Mucosa of descending colon (tissue), 3 donors: ENCODE measurements around the gene NDUFB6. TPM values are rescaled to one million over a fixed set of nuclear protein-coding genes. Genes with fewer than 3 reads are reported as not detected.
A peak's percentile ranks its signal among the peaks of the same experiment; 100 is the strongest.
"Not testable (repeated sequence)": the region's sequence is repeated elsewhere in the genome, so short reads cannot be mapped to it uniquely, and the experiment has no call there.

ENCODE experiments used
- ATAC-seq: fragments of 200-7000 bp; cut with Tn5 transposase; one replicate; pipeline ENCODE4 v1.9.1; 2020; ENCODE audit warnings: mild to moderate bottlenecking, moderate library complexity
- DNase-seq, 3 donors: peaks; one replicate each; pipeline ENCODE4 v3.0.0-alpha.2; 2020
- H3K36me3 ChIP-seq: fragments of 200-600 bp; one replicate; pipeline ENCODE4 v1.8.0; 2021; ENCODE audit warnings: low read depth, mild to moderate bottlenecking
- H3K4me1 ChIP-seq: fragments of 200-600 bp; one replicate; pipeline ENCODE4 v1.8.0; 2021; ENCODE audit warnings: low read depth, mild to moderate bottlenecking
- H3K4me3 ChIP-seq: fragments of 200-600 bp; one replicate; pipeline ENCODE4 v1.8.0; 2021; ENCODE audit warnings: mild to moderate bottlenecking
- H3K9me3 ChIP-seq: fragments of 200-600 bp; one replicate; pipeline ENCODE4 v1.8.0; 2021; ENCODE audit warnings: mild to moderate bottlenecking
- CTCF ChIP-seq: fragments of 200-600 bp; IDR thresholded peaks from one replicate; pipeline ENCODE4 v1.8.0; 2022; ENCODE audit warnings: antibody characterized with exemption, mild to moderate bottlenecking
- intact Hi-C, 2 donors: fragments of 100-400 bp; cut with DNase I in 1 of 2; cut with micrococcal nuclease in 1 of 2; formaldehyde crosslinking; loops; one replicate each; pipeline versions ENCODE4 v1.11.0 to v1.11.1; 2022; cut with DNase I, micrococcal nuclease
- total RNA-seq, 3 donors: library from RNA; stranded (reverse); fragmentation: NEBNext Ultra II Directional in 2 of 3; extraction: Animal tissue kit (Norgen Biotek cat#: 25700) in 2 of 3; gene quantifications; one replicate each; pipeline versions ENCODE4 v1.2.1 to v1.2.4, GENCODE V29; 2021 to 2023
- donor health status: DM: no; HTN: no; CAD: no; lungs with moderate emphysema.
- donor health status: DM: no; HTN: no; CAD: no.
- donor health status: DM: no; HTN: yes; CAD: no.

NDUFB6 gene
- total RNA-seq, 3 donors from 2014 or later: 39.3 to 52.8 (median 45.1) TPM

- Histone ChIP-seq H3K4me3 (peak within 1 kb of the TSS; percentile 67), H3K4me1 (peaks cover 15% of the 10 kb centered on the region), H3K9me3 (no peaks in the 10 kb centered on the region), H3K36me3 (no peaks in the 10 kb centered on the region)
- TF ChIP-seq CTCF: no peak
- DNase-seq (peak; percentile 92 to 95 (median 94)), ATAC-seq (peak; percentile 92)
- intact Hi-C loops: no loop called here
Observed at GRCh38 chr9:32552172-32552872, 20.6 kb downstream of the NDUFB6 start, which contains the start of the genes SMIM27 and TOPORS. TSS of gene SMIM27 (plus strand) at chr9:32552327. CDS start at chr9:32552435, 108 bp downstream. TSS of gene TOPORS (minus strand) at chr9:32552586. CDS start at chr9:32552436, 150 bp downstream.

- intact Hi-C loops: no loop called here
- TF ChIP-seq CTCF: no peak
- DNase-seq (peak in 2 of 3 donors; percentile 52 to 56), ATAC-seq (peak; percentile 34)
- H3K4me3 ChIP-seq: peak overlapping the region; percentile 67
- no peaks in the 10 kb centered on the region for H3K36me3 ChIP-seq
- peaks cover 15% of the 10 kb centered on the region for H3K4me1 ChIP-seq
- no peaks in the 10 kb centered on the region for H3K9me3 ChIP-seq
Observed at GRCh38 chr9:32551276-32552051, 21.5 kb downstream of the NDUFB6 start.

- DNase-seq: peak; percentile 93 to 95 (median 94)
- intact Hi-C loops: no loop called here
- Histone ChIP-seq H3K4me1 (peaks cover 15% of the 10 kb centered on the region), H3K9me3 (no peaks in the 10 kb centered on the region), H3K4me3 (peak overlapping the region; percentile 67), H3K36me3 (no peaks in the 10 kb centered on the region)
- TF ChIP-seq CTCF: no peak
- peak; percentile 85 for ATAC-seq
Observed at GRCh38 chr9:32550562-32551275, 22.2 kb downstream of the NDUFB6 start.

GRCh38 chr9:32550150-32550561, 22.8 kb downstream of the NDUFB6 start:
- peaks cover 15% of the 10 kb centered on the region for H3K4me1 ChIP-seq
- ATAC-seq: no peak
- TF ChIP-seq CTCF: no peak
- no peak for DNase-seq
- intact Hi-C loops: no loop called here
- H3K9me3 ChIP-seq: no peaks in the 10 kb centered on the region
- H3K36me3 ChIP-seq: no peaks in the 10 kb centered on the region
- peak overlapping the region; percentile 67 for H3K4me3 ChIP-seq

- DNase-seq, ATAC-seq, H3K36me3 ChIP-seq, H3K4me3 ChIP-seq, intact Hi-C loops, H3K9me3 ChIP-seq: not testable (repeated sequence)
- H3K4me1 ChIP-seq: peaks cover 14% of the 10 kb centered on the region
Observed at GRCh38 chr9:32548213-32548612, 24.7 kb downstream of the NDUFB6 start.
